ENCODE data around the gene PLVAP.

The PLVAP gene

DNA sequence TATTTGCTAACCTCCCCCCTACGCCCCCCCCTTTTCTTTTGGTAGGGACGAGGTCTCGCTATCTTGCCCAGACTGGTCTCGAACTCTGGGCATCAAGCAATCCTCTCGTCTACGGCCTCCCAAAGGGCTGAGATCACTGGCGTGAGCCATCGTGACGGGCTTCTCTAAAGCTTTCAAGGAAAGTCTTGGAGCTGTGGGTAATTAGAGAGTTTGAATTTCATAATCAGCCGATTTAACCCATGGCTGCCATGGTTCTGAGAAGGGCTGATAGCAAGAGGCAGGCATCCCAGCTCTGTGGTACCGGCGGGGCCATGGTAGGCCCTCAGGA is 73.2 kb downstream of the PLVAP start:
- Histone ChIP-seq H3K36me3 (ENCODE audit: insufficient read depth, low read length) (0 out of 2 replicates have a peak, but pooled peaks cover 6% of the 10 kb centered on the region), H3K4me1 (ENCODE audit: insufficient read depth, low read length) (peaks cover 18% of the 10 kb centered on the region), H3K9me3 (ENCODE audit: insufficient read depth, low read depth, low read length) (no peaks in the 10 kb centered on the region), H3K9ac (ENCODE audit: low read depth, low read length) (no peak overlapping the region), H3K4me3 (ENCODE audit: low read length) (peak overlapping the region; percentile 29; the same call in 1 of the 2 replicates), H3K27ac (ENCODE audit: low read depth, low read length) (no peak overlapping the region), H3K27me3 (ENCODE audit: insufficient read depth, low read length) (no peaks in the 10 kb centered on the region)
- WGBS: 78% methylated on average over 12 of the region's 12 CpGs

DNA sequence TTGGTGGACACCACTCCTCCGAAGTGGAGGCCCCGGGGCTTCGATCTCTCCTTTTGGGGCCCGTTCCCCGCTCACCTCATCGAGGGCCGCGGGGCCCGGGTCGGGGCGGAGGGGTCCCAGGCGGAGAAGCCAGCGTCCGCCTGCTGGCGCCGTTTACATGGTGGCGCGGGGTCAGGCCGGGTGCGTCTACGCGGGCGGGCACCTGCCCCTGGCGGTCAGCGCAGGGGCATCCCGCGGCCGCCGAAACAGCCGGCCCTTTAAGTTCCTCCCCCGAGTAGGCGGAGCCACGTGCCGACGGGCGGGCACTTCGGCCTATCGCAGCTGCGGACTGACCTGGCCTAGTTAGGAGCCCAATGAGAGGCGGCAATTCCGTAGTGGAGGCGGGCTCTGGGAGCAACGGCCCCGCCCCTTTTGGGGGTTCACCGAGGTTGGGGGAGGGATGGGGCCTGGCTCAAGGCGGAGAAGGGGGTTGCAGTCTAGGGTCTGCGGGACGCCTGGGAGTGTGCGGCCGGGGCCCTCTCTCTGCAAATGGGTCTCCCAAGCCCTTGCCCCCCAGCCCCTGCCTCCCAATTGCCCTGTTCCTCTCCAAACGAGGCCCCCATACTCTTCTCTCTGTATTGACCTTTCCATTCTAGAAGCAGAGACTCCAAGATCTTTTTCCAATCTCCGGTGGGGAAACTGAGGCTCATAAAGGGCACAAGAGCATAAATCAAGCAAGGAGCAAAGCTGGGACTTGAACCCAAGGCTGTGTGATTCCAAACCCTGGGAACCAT is 73.8 kb downstream of the PLVAP start, which contains the start of gene ABHD8:
ABHD8 (minus strand) TSS at position 259 of the 773 bp plus-strand sequence. CDS start 1,809 bp downstream, outside the sequence.
- Histone ChIP-seq H3K9me3 (ENCODE audit: insufficient read depth, low read depth, low read length) (no peaks in the 10 kb centered on the region), H3K4me3 (ENCODE audit: low read length) (peak within 1 kb of the TSS; percentile 62), H3K27me3 (ENCODE audit: insufficient read depth, low read length) (no peaks in the 10 kb centered on the region), H3K9ac (ENCODE audit: low read depth, low read length) (peak within 1 kb of the TSS; percentile 59), H3K36me3 (ENCODE audit: insufficient read depth, low read length) (peaks cover 9% of the 10 kb centered on the region), H3K4me1 (ENCODE audit: insufficient read depth, low read length) (peaks cover 18% of the 10 kb centered on the region), H3K27ac (ENCODE audit: low read depth, low read length) (peak within 1 kb of the TSS; percentile 42; the same call in 1 of the 2 replicates)
- 2% methylated on average over 52 of the region's 52 CpGs for WGBS

- peak overlapping the region; percentile 59 for H3K9ac ChIP-seq (ENCODE audit: low read depth, low read length)
- no peaks in the 10 kb centered on the region for H3K27me3 ChIP-seq (ENCODE audit: insufficient read depth, low read length)
- H3K27ac ChIP-seq (ENCODE audit: low read depth, low read length): peak overlapping the region; percentile 42; the same call in 1 of the 2 replicates
- peaks cover 14% of the 10 kb centered on the region for H3K36me3 ChIP-seq (ENCODE audit: insufficient read depth, low read length)
- 15% methylated on average over 29 of the region's 29 CpGs for WGBS
- no peaks in the 10 kb centered on the region for H3K9me3 ChIP-seq (ENCODE audit: insufficient read depth, low read depth, low read length)
- H3K4me1 ChIP-seq (ENCODE audit: insufficient read depth, low read length): peaks cover 18% of the 10 kb centered on the region
- peak overlapping the region; percentile 62 for H3K4me3 ChIP-seq (ENCODE audit: low read length)
These were observed 74.6 kb downstream of the PLVAP start for GRCh38 chr19:17302391-17303166.

All from HUES64 (cell line).